Measurements from ENCODE around the gene CSRP1. TPM values are rescaled to one million over a fixed set of nuclear protein-coding genes. Genes with fewer than 3 reads are reported as not detected.

The CSRP1 gene
- total RNA-seq, 2 experiments from 2014 or later, result 46.4 to 89.8 TPM

DNA sequence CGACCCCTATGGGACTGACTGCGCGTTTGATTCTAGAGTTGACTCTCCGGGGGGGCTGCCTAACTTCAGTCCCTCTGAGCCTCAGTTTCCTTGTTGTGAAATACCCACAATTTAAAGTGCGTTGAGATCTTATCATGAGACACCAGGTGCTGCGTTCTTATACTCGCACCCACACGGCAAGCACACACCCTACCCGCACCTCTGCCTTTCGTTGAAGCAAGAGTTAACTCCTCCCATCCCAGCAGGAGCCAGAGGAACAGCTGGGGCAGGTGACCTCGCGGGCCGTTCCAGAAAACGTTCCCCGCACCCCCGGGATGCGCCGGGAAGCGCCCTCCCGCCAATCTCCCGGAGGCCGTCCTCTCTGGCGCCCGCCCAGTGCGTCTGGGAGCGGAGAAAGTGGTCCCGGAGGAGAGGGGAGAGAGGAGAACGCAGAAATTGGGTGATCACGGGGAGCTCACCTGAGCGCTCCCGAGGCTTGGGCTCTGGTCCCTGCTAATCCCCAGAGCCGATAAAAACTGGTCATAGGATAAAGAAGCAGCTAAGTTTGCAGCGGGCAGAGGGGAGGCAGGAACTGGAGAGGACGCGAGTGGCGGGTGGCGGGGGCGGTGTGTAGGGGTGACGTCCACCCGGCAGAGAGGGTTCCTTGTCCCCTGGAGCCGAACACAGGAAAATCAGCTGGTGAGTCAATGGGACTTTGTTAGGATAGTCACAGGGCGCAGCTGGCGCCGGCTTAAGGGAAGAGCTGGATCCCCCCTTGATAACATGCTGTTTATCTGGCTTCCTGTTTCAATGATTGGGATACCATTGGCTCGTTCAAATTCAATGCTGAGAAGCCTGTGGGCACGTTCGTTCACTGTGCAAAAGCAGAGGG is 32.9 kb upstream of the CSRP1 start:
- Histone ChIP-seq H3K79me2 (ENCODE audit: insufficient read depth, low read depth, low read length) (no peaks in the 10 kb centered on the region), H3K9me2 (ENCODE audit: insufficient read depth, low read length) (no peaks in the 10 kb centered on the region), H4K20me1 (ENCODE audit: insufficient read depth, low read length) (no peaks in the 10 kb centered on the region), H3K4me2 (ENCODE audit: low read length) (peak overlapping the region; percentile 39), H3K4me3 (ENCODE audit: low read depth, low read length, poor library complexity, severe bottlenecking) (no peak overlapping the region), H3K4me1 (ENCODE audit: insufficient read depth, low read length, poor library complexity, severe bottlenecking) (peaks cover 12% of the 10 kb centered on the region), H3K27ac (ENCODE audit: low read depth, low read length, poor library complexity, severe bottlenecking) (no peak overlapping the region), H2AFZ (ENCODE audit: low read length) (no peak overlapping the region), H3K9me3 (ENCODE audit: low read length) (no peaks in the 10 kb centered on the region), H3K36me3 (ENCODE audit: insufficient read depth, low read length) (no peaks in the 10 kb centered on the region)
- TF ChIP-seq, protein P1, sequence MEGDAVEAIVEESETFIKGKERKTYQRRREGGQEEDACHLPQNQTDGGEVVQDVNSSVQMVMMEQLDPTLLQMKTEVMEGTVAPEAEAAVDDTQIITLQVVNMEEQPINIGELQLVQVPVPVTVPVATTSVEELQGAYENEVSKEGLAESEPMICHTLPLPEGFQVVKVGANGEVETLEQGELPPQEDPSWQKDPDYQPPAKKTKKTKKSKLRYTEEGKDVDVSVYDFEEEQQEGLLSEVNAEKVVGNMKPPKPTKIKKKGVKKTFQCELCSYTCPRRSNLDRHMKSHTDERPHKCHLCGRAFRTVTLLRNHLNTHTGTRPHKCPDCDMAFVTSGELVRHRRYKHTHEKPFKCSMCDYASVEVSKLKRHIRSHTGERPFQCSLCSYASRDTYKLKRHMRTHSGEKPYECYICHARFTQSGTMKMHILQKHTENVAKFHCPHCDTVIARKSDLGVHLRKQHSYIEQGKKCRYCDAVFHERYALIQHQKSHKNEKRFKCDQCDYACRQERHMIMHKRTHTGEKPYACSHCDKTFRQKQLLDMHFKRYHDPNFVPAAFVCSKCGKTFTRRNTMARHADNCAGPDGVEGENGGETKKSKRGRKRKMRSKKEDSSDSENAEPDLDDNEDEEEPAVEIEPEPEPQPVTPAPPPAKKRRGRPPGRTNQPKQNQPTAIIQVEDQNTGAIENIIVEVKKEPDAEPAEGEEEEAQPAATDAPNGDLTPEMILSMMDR (conservative IDR thresholded peaks at IDR 0.05; ENCODE audit: low read length), result no peak
- TF ChIP-seq EZH2phosphoT487 (IDR thresholded peaks at IDR 0.05; ENCODE audit: borderline replicate concordance, low read depth, low read length), result no peak
- CTCF ChIA-PET (ENCODE audit: unreplicated experiment), result no interaction called here
- POLR2A ChIA-PET, result interaction anchor here (1.0 kb wide), 1 partner anchor 23 kb away, joined by 3 read pairs; no protein-coding TSS in a partner anchor
- BruUV-seq (replicated peaks), result no TSS peak
- intact Hi-C loops (cut with micrococcal nuclease; ENCODE audit: unreplicated experiment), result no loop called here
- no peak for DNase-seq (ENCODE audit: low spot score)

DNA sequence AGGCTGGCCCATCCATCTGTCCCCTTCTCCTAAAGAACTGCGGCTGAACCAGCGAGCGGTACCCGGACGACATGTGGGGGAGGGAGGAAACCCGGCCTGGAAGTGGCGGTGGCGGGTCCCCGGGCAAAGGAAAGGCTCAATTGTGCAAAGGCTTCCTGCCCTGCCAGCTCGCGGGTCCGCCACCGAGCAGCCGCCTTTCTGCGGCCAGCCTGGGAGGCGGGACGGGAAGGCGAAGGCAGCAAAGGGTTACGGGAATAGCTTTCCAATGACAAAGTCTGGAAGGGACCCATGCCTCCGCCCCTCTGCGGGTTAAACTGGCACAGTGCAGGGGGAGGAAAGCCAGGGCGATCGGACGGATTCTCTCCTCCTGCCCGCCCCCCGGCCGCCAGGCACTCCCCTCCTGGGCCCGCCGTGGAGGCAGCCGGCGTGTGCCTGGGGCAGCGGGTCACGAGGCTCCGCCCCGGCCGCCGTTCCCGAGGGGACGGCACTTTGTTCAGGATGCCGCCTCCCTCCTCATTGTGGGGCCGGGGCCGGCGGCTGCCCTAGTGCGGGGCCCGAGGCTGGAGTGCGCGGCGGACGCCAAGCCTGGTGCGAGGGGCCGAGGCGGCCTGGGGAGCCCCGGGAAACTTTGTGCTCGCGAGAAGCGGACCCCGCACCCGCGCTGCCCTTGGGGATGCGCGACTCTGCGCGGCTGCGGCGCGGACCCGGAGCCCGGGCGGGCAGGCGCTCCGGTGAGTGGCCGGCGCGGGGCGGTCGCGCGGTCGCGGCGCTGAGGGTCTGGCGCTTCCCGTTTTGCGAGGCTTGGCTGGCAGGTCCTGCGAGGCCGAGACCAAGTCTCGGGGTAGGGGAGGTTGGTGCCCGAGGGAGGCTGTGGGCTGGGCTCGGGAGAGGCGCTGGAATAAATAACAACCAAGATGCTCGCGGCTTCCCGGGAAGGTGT is 32.0 kb upstream of the CSRP1 start, which contains the start of gene NAV1:
NAV1 (plus strand) TSS at position 516 of the 940 bp plus-strand sequence. CDS start 83,758 bp downstream, outside the sequence.
- CTCF ChIA-PET (ENCODE audit: unreplicated experiment), result interaction anchor here (0.6 kb wide), 1 partner anchor 120 kb away, joined by 3 read pairs; no protein-coding TSS in a partner anchor
- intact Hi-C loops (cut with micrococcal nuclease; ENCODE audit: unreplicated experiment), result no loop called here
- Histone ChIP-seq H4K20me1 (ENCODE audit: insufficient read depth, low read length) (no peaks in the 10 kb centered on the region), H3K9me3 (ENCODE audit: low read length) (no peaks in the 10 kb centered on the region), H3K27ac (ENCODE audit: low read depth, low read length, poor library complexity, severe bottlenecking) (no peak within 1 kb of the TSS), H3K4me3 (ENCODE audit: low read depth, low read length, poor library complexity, severe bottlenecking) (no peak within 1 kb of the TSS), H3K9me2 (ENCODE audit: insufficient read depth, low read length) (no peaks in the 10 kb centered on the region), H3K79me2 (ENCODE audit: insufficient read depth, low read depth, low read length) (no peaks in the 10 kb centered on the region), H2AFZ (ENCODE audit: low read length) (no peak within 1 kb of the TSS), H3K4me2 (ENCODE audit: low read length) (no peak within 1 kb of the TSS), H3K36me3 (ENCODE audit: insufficient read depth, low read length) (no peaks in the 10 kb centered on the region), H3K4me1 (ENCODE audit: insufficient read depth, low read length, poor library complexity, severe bottlenecking) (peaks cover 12% of the 10 kb centered on the region)
- POLR2A ChIA-PET, result no interaction called here
- no TSS peak for BruUV-seq (replicated peaks)
- no peak for DNase-seq (ENCODE audit: low spot score)
- no peak for TF ChIP-seq EZH2phosphoT487 (IDR thresholded peaks at IDR 0.05; ENCODE audit: borderline replicate concordance, low read depth, low read length)
- TF ChIP-seq, protein P1 (conservative IDR thresholded peaks at IDR 0.05; ENCODE audit: low read length), result no peak
